GM23338 (cell line): ENCODE results near the gene TNIP3. TPM values are rescaled to one million over a fixed set of nuclear protein-coding genes. Genes with fewer than 3 reads are reported as not detected.

Experiments
- ATAC-seq: fragments of 200-7000 bp; cut with Tn5 transposase; 3 replicates; pipeline ENCODE4 v1.9.1; 2020
- DNase-seq: peaks from one replicate; pipeline ENCODE4 v3.0.0-alpha.2; 2015; ENCODE audit warnings: low spot score
- H2AFZ ChIP-seq: fragments of 200-600 bp; sonication (generic); 2 replicates; pipeline ENCODE4 v1.8.0; 2016; ENCODE audit warnings: antibody characterized with exemption, mild to moderate bottlenecking, moderate library complexity
- H3F3A ChIP-seq: fragments of 200-600 bp; sonication (generic); replicated peaks from 2 replicates; pipeline ENCODE4 v1.8.0; 2017; ENCODE audit warnings: antibody characterized with exemption, mixed run types, low read depth
- H3K27ac ChIP-seq: fragments of 200-600 bp; sonication (generic); 2 replicates; pipeline ENCODE4 v1.6.1; 2016; ENCODE audit warnings: low read depth
- H3K27me3 ChIP-seq: fragments of 200-600 bp; sonication (generic); 2 replicates; pipeline ENCODE4 v1.8.0; 2016; ENCODE audit warnings: mild to moderate bottlenecking, mixed run types, moderate library complexity; ENCODE audit not compliant: insufficient read depth
- H3K36me3 ChIP-seq: fragments of 200-600 bp; sonication (generic); 2 replicates; pipeline ENCODE4 v1.8.0; 2016; ENCODE audit warnings: mild to moderate bottlenecking; ENCODE audit not compliant: insufficient read depth
- H3K4me1 ChIP-seq: fragments of 200-600 bp; sonication (generic); 2 replicates; pipeline ENCODE4 v1.8.0; 2016; ENCODE audit warnings: mild to moderate bottlenecking, moderate library complexity; ENCODE audit not compliant: insufficient read depth
- H3K4me2 ChIP-seq: fragments of 200-600 bp; sonication (generic); 2 replicates; pipeline ENCODE4 v1.7.1; 2017; ENCODE audit warnings: mixed run types
- H3K4me3 ChIP-seq: fragments of 200-600 bp; sonication (generic); 2 replicates; pipeline ENCODE4 v1.6.1; 2016; ENCODE audit warnings: mixed run types
- H3K79me2 ChIP-seq: fragments of 200-600 bp; sonication (generic); replicated peaks from 2 replicates; pipeline ENCODE4 v1.8.0; 2017; ENCODE audit warnings: mild to moderate bottlenecking; ENCODE audit not compliant: insufficient read depth
- H3K9me2 ChIP-seq: fragments of 200-600 bp; sonication (generic); 2 replicates; pipeline ENCODE4 v1.8.0; 2017; ENCODE audit not compliant: insufficient read depth
- H4K20me1 ChIP-seq: fragments of 200-600 bp; sonication (generic); replicated peaks from 2 replicates; pipeline ENCODE4 v1.8.0; 2017; ENCODE audit warnings: mild to moderate bottlenecking; ENCODE audit not compliant: insufficient read depth
- H3K27ac Mint-ChIP-seq: 2 replicates; pipeline ENCODE4 v1.8.0; 2020; ENCODE audit warnings: inconsistent platforms, mild to moderate bottlenecking, moderate library complexity, mixed read lengths
- H3K27me3 Mint-ChIP-seq: 3 replicates; pipeline ENCODE4 v1.8.0; 2022; ENCODE audit warnings: low read depth, mild to moderate bottlenecking, moderate library complexity, mixed read lengths, inconsistent platforms; ENCODE audit not compliant: insufficient read depth, poor library complexity
- H3K36me3 Mint-ChIP-seq: 3 replicates; pipeline ENCODE4 v1.8.0; 2021; ENCODE audit warnings: low read depth, mild to moderate bottlenecking, inconsistent platforms, moderate library complexity, mixed read lengths
- H3K4me1 Mint-ChIP-seq: 3 replicates; pipeline ENCODE4 v1.8.0; 2020; ENCODE audit warnings: mild to moderate bottlenecking, inconsistent platforms, mixed read lengths
- H3K4me3 Mint-ChIP-seq: 3 replicates; pipeline ENCODE4 v1.8.0; 2021; ENCODE audit warnings: moderate library complexity, mild to moderate bottlenecking, inconsistent platforms, mixed read lengths
- H3K9me3 Mint-ChIP-seq: 3 replicates; pipeline ENCODE4 v1.8.0; 2020; ENCODE audit warnings: moderate library complexity, mild to moderate bottlenecking, inconsistent platforms, mixed read lengths
- CREB1 ChIP-seq: fragments of 250-450 bp; sonication (Bioruptor Pico); IDR thresholded peaks from 2 replicates; pipeline ENCODE4 v1.5.0; 2020; ENCODE audit warnings: low read depth, mild to moderate bottlenecking, moderate library complexity
- EZH2phosphoT487 ChIP-seq: fragments of 200-600 bp; sonication (generic); IDR thresholded peaks from one replicate; pipeline ENCODE4 v1.8.1; 2018; ENCODE audit warnings: antibody characterized with exemption; ENCODE audit not compliant: unreplicated experiment
- JUNB ChIP-seq: IDR thresholded peaks from one replicate; pipeline ENCODE4 v1.6.1; 2016; ENCODE audit warnings: antibody characterized with exemption; ENCODE audit not compliant: unreplicated experiment
- NANOG ChIP-seq: IDR thresholded peaks from 2 replicates; pipeline ENCODE4 v1.6.1; 2016; ENCODE audit warnings: antibody characterized with exemption, borderline replicate concordance
- POLR2AphosphoS5 ChIP-seq: IDR thresholded peaks from 2 replicates; pipeline ENCODE4 v1.6.1; 2016; ENCODE audit warnings: antibody characterized with exemption, low read depth
- ZNF114 ChIP-seq: fragments of 250-450 bp; sonication (Bioruptor Pico); IDR thresholded peaks from 2 replicates; pipeline ENCODE4 v1.5.0; 2020; ENCODE audit warnings: mild to moderate bottlenecking, moderate library complexity
- ZNF331 ChIP-seq: fragments of 250-450 bp; sonication (Bioruptor Pico); IDR thresholded peaks from 2 replicates; pipeline ENCODE4 v1.5.0; 2020; ENCODE audit warnings: low read depth, mild to moderate bottlenecking, moderate library complexity
- ZNF462 ChIP-seq: fragments of 250-450 bp; sonication (Bioruptor Pico); IDR thresholded peaks from 2 replicates; pipeline ENCODE4 v1.5.0; 2020; ENCODE audit warnings: mild to moderate bottlenecking, moderate library complexity
- polyA plus RNA-seq: library from polyadenylated mRNA; unstranded; fragments of >200 nt; fragmentation: Nextera tagmentation; extraction: Ambion mirVana; gene quantifications from 2 replicates; pipeline ENCODE4 v1.2.1, GENCODE V29; 2016
- total RNA-seq: library from RNA; depleted of rRNA; stranded (reverse); fragments of >200 nt; shearing (Covaris generic); gene quantifications from 2 replicates; pipeline ENCODE4 v1.2.3, GENCODE V29; 2014
- TF ChIP-seq, protein P1 (sequence below): IDR thresholded peaks from 2 replicates; pipeline ENCODE4 v1.6.1; 2016; ENCODE audit warnings: antibody characterized with exemption
- TF ChIP-seq, protein P2 (sequence below): IDR thresholded peaks from one replicate; pipeline ENCODE4 v1.6.1; 2018; ENCODE audit warnings: antibody characterized with exemption; ENCODE audit not compliant: unreplicated experiment

Gene TNIP3
- total and polyA plus RNA-seq, 2 experiments from 2014 or later = not detected

GRCh38 chr4:121093261-121093660 is 70.9 kb downstream of the TNIP3 start (continued):
- TF ChIP-seq ZNF114 (CRISPR knock-in tag) (no peak), JUNB (no peak), NANOG (no peak), POLR2AphosphoS5 (no peak)
- TF ChIP-seq, protein P1, sequence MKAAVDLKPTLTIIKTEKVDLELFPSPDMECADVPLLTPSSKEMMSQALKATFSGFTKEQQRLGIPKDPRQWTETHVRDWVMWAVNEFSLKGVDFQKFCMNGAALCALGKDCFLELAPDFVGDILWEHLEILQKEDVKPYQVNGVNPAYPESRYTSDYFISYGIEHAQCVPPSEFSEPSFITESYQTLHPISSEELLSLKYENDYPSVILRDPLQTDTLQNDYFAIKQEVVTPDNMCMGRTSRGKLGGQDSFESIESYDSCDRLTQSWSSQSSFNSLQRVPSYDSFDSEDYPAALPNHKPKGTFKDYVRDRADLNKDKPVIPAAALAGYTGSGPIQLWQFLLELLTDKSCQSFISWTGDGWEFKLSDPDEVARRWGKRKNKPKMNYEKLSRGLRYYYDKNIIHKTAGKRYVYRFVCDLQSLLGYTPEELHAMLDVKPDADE = no peak
- TF ChIP-seq, protein P2, sequence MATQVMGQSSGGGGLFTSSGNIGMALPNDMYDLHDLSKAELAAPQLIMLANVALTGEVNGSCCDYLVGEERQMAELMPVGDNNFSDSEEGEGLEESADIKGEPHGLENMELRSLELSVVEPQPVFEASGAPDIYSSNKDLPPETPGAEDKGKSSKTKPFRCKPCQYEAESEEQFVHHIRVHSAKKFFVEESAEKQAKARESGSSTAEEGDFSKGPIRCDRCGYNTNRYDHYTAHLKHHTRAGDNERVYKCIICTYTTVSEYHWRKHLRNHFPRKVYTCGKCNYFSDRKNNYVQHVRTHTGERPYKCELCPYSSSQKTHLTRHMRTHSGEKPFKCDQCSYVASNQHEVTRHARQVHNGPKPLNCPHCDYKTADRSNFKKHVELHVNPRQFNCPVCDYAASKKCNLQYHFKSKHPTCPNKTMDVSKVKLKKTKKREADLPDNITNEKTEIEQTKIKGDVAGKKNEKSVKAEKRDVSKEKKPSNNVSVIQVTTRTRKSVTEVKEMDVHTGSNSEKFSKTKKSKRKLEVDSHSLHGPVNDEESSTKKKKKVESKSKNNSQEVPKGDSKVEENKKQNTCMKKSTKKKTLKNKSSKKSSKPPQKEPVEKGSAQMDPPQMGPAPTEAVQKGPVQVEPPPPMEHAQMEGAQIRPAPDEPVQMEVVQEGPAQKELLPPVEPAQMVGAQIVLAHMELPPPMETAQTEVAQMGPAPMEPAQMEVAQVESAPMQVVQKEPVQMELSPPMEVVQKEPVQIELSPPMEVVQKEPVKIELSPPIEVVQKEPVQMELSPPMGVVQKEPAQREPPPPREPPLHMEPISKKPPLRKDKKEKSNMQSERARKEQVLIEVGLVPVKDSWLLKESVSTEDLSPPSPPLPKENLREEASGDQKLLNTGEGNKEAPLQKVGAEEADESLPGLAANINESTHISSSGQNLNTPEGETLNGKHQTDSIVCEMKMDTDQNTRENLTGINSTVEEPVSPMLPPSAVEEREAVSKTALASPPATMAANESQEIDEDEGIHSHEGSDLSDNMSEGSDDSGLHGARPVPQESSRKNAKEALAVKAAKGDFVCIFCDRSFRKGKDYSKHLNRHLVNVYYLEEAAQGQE = no peak

- Histone ChIP-seq H2AFZ (no peak overlapping the region), H3K36me3 (no peaks in the 10 kb centered on the region), H3K79me2 (no peaks in the 10 kb centered on the region), H3K4me2 (no peak overlapping the region), H3F3A (no peaks in the 10 kb centered on the region), H4K20me1 (no peaks in the 10 kb centered on the region), H3K9me2 (no peaks in the 10 kb centered on the region), H3K4me1 (no peaks in the 10 kb centered on the region), H3K27ac (no peak overlapping the region), H3K27me3 (no peaks in the 10 kb centered on the region), H3K4me3 (no peak overlapping the region)
- DNase-seq (no peak), ATAC-seq (no peak)
- no peaks in the 10 kb centered on the region for H3K36me3 Mint-ChIP-seq
- H3K9me3 Mint-ChIP-seq = no peaks in the 10 kb centered on the region
- H3K27ac Mint-ChIP-seq = no peak overlapping the region
- no peaks in the 10 kb centered on the region for H3K4me1 Mint-ChIP-seq
- no peak overlapping the region for H3K4me3 Mint-ChIP-seq
- no peaks in the 10 kb centered on the region for H3K27me3 Mint-ChIP-seq
- TF ChIP-seq EZH2phosphoT487 (no peak), CREB1 (CRISPR knock-in tag) (no peak), ZNF331 (CRISPR knock-in tag) (no peak), ZNF462 (CRISPR knock-in tag) (no peak), ZNF114 (CRISPR knock-in tag) (no peak), POLR2AphosphoS5 (no peak), JUNB (no peak)
- TF ChIP-seq, protein P2 = no peak
Measured at GRCh38 chr4:121091941-121092340, 72.2 kb downstream of the TNIP3 start.
